Aorta (tissue), 4 donors: Measurements from ENCODE around the gene UBE2E1. TPM values are rescaled to one million over a fixed set of nuclear protein-coding genes. Genes with fewer than 3 reads are reported as not detected.

Experiments used
- polyA plus RNA-seq, 2 donors: library from polyadenylated mRNA; stranded (reverse); fragments of 200-250 nt; gene quantifications; one replicate each; pipeline ENCODE4 v1.2.3, GENCODE V29; 2013
- total RNA-seq, 2 donors: library from RNA; stranded (reverse); fragmentation: NEBNext Ultra II Directional; extraction: Animal tissue kit (Norgen Biotek cat#: 25700); gene quantifications; one replicate each; pipeline ENCODE4 v1.2.1, GENCODE V29; 2021
- donor health status: healthy with polysubstance abuse.
- donor health status: Bipolar disorder and iron deficiency.
- donor health status: DM: no; HTN: no; CAD: no.
- donor health status: DM: yes; HTN: yes; CAD: no.

The UBE2E1 gene
- total and polyA plus RNA-seq, 4 donors: 62.2 to 128 (median 92.0) TPM

Other genes starting within 250 kb of the UBE2E1 start
- gene NKIRAS1, start 111.0 kb downstream of the UBE2E1 start, total RNA-seq: 10 to 100 TPM; 10.9 to 11.9 TPM
- gene NKIRAS1, start 111.0 kb downstream of the UBE2E1 start, polyA plus RNA-seq: 10 to 100 TPM; 14.8 to 17.8 TPM
- gene RPL15, start 111.2 kb downstream of the UBE2E1 start, total RNA-seq: 1,000 to 10,000 TPM; 1,314 to 1,433 TPM
- gene RPL15, start 111.2 kb downstream of the UBE2E1 start, polyA plus RNA-seq: 1,000 to 10,000 TPM; 3,412 to 5,106 TPM
- 10 to 100 TPM; 26.9 to 61.1 TPM for gene NR1D2, start 139.3 kb downstream of the UBE2E1 start, total RNA-seq
- gene NR1D2, start 139.3 kb downstream of the UBE2E1 start, polyA plus RNA-seq: 10 to 100 TPM; 16.3 to 18.4 TPM